Ascending aorta (tissue), 2 donors: ENCODE measurements around the gene BLTP1. TPM values are rescaled to one million over a fixed set of nuclear protein-coding genes. Genes with fewer than 3 reads are reported as not detected.
"Not testable (repeated sequence)": the region's sequence is repeated elsewhere in the genome, so short reads cannot be mapped to it uniquely, and the experiment has no call there.

Source experiments
- DNase-seq, 2 donors: peaks; one replicate each; pipeline ENCODE4 v3.0.0-alpha.2; 2019; ENCODE audit warnings: low spot score in 2 of 2
- H3K27ac ChIP-seq, 2 donors: fragments of 200-600 bp; sonication (generic); one replicate each; pipeline ENCODE4 v1.5.1; 2016 to 2017; ENCODE audit warnings: mild to moderate bottlenecking in 1 of 2
- H3K27me3 ChIP-seq: fragments of 200-600 bp; sonication (generic); one replicate; pipeline ENCODE4 v1.5.1; 2017
- H3K36me3 ChIP-seq, 2 donors: fragments of 200-600 bp; sonication (generic); one replicate each; pipeline ENCODE4 v1.5.1; 2016
- H3K4me1 ChIP-seq, 2 donors: fragments of 200-600 bp; sonication (generic); one replicate each; pipeline ENCODE4 v1.5.1; 2016 to 2017; ENCODE audit warnings: mild to moderate bottlenecking in 1 of 2
- H3K4me3 ChIP-seq, 2 donors: fragments of 200-600 bp; sonication (generic); one replicate each; pipeline ENCODE4 v1.5.1; 2016 to 2017; ENCODE audit warnings: mild to moderate bottlenecking in 1 of 2
- H3K9me3 ChIP-seq, 2 donors: fragments of 200-600 bp; sonication (generic); one replicate each; pipeline ENCODE4 v1.5.1; 2016
- intact Hi-C: fragments of 100-400 bp; cut with DNase I; formaldehyde crosslinking; loops from one replicate; pipeline ENCODE4 v1.15.1; 2023
- total RNA-seq: library from RNA; depleted of rRNA; stranded (reverse); fragments of >200 nt; gene quantifications from one replicate; pipeline ENCODE4 v1.1.0, GENCODE V29; 2016
- TF ChIP-seq, protein P1 (sequence below), 3 experiments: fragments of 200-600 bp in 2 of 3; fragments of 450-650 bp in 1 of 3; sonication (generic) in 2 of 3; IDR thresholded peaks; one replicate each; pipeline ENCODE4 v1.5.1; 2016 to 2019; ENCODE audit warnings: antibody characterized with exemption in 3 of 3, mild to moderate bottlenecking in 1 of 3, moderate library complexity in 1 of 3

BLTP1 gene
- total RNA-seq: 188 TPM

GRCh38 chr4:122151982-122152710 is at the start of gene BLTP1:
Gene BLTP1 (plus strand): TSS chr4:122152331. CDS start chr4:122170648, 18,317 bp downstream.
- TF ChIP-seq, protein P1, sequence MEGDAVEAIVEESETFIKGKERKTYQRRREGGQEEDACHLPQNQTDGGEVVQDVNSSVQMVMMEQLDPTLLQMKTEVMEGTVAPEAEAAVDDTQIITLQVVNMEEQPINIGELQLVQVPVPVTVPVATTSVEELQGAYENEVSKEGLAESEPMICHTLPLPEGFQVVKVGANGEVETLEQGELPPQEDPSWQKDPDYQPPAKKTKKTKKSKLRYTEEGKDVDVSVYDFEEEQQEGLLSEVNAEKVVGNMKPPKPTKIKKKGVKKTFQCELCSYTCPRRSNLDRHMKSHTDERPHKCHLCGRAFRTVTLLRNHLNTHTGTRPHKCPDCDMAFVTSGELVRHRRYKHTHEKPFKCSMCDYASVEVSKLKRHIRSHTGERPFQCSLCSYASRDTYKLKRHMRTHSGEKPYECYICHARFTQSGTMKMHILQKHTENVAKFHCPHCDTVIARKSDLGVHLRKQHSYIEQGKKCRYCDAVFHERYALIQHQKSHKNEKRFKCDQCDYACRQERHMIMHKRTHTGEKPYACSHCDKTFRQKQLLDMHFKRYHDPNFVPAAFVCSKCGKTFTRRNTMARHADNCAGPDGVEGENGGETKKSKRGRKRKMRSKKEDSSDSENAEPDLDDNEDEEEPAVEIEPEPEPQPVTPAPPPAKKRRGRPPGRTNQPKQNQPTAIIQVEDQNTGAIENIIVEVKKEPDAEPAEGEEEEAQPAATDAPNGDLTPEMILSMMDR (IDR thresholded peaks at IDR 0.05): no peak
- Histone ChIP-seq H3K27me3 (no peaks in the 10 kb centered on the region), H3K36me3 (no peaks in the 10 kb centered on the region), H3K4me3 (peak within 1 kb of the TSS; percentile 92 to 97), H3K27ac (peak within 1 kb of the TSS; percentile 97 to 98), H3K9me3 (no peaks in the 10 kb centered on the region), H3K4me1 (peaks cover 0 to 12% of the 10 kb centered on the region in 2 donors)
- intact Hi-C loops: loop anchor here (2.0 to 5.0 kb wide), 2 partner anchors 201 to 280 kb away; partner anchors contain the start of gene BBS7
- DNase-seq: peak; percentile 31 to 91

DNA sequence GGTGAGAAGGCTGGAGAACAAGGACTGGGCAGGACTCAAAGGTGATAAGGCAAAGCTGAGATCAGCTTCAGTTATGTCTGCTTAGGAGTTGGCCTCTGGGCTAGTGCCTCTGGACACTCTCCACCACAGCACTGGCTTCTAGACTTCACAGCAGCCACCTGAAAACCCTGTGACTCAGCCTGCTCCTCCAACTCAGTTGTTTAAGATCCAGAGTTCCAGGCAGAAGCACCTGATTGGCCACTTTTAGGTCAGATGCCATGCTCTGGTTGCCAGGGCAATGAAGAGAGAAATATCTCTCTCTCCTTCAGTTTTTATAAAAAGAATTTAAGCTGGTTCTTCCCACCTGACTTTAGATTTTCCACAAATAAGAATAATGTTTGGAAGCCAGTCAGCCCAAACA is 47.9 kb upstream of the BLTP1 start:
- Histone ChIP-seq H3K27ac (no peak overlapping the region), H3K27me3 (no peaks in the 10 kb centered on the region), H3K9me3 (no peaks in the 10 kb centered on the region), H3K4me3 (no peak overlapping the region), H3K36me3 (no peaks in the 10 kb centered on the region), H3K4me1 (no peaks in the 10 kb centered on the region)
- TF ChIP-seq, protein P1 (IDR thresholded peaks at IDR 0.05): no peak
- intact Hi-C loops: no loop called here
- no peak for DNase-seq

- TF ChIP-seq, protein P1 (IDR thresholded peaks at IDR 0.05): no peak
- H3K4me1 ChIP-seq: no peaks in the 10 kb centered on the region
- no peaks in the 10 kb centered on the region for H3K27me3 ChIP-seq
- no peaks in the 10 kb centered on the region for H3K36me3 ChIP-seq
- H3K4me3 ChIP-seq: no peak overlapping the region
- no peaks in the 10 kb centered on the region for H3K9me3 ChIP-seq
- intact Hi-C loops: no loop called here
- no peak for DNase-seq
- no peak overlapping the region for H3K27ac ChIP-seq
These were observed 44.5 kb upstream of the BLTP1 start for GRCh38 chr4:122107680-122108079.

GRCh38 chr4:122110304-122110703 is 41.8 kb upstream of the BLTP1 start:
- H3K4me3 ChIP-seq, DNase-seq, H3K36me3 ChIP-seq, H3K27me3 ChIP-seq, H3K27ac ChIP-seq, intact Hi-C loops, H3K4me1 ChIP-seq, H3K9me3 ChIP-seq: not testable (repeated sequence)

DNA sequence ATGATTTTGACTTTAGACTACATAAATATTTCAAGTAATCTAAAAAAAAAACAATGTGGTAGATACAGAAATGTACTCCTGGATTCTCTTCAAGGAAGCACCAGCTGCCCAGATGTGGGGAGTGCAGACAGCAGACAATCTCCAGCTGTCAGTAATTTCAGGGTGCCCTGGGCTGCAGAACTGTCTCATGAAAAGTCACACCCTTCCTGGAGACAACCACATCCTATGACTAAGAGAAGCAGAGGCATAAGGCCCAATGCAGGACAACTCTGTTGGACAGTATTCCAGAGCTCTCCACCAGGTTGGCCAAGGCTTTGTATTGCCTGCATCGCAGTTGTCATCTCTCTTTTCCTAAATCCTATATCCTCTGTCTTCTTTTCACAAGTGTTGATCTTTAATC is 34.4 kb upstream of the BLTP1 start:
- Histone ChIP-seq H3K4me3 (no peak overlapping the region), H3K27ac (no peak overlapping the region), H3K27me3 (no peaks in the 10 kb centered on the region), H3K9me3 (no peaks in the 10 kb centered on the region), H3K36me3 (no peaks in the 10 kb centered on the region), H3K4me1 (no peaks in the 10 kb centered on the region)
- no peak for DNase-seq
- TF ChIP-seq, protein P1 (IDR thresholded peaks at IDR 0.05): no peak
- intact Hi-C loops: no loop called here

DNA sequence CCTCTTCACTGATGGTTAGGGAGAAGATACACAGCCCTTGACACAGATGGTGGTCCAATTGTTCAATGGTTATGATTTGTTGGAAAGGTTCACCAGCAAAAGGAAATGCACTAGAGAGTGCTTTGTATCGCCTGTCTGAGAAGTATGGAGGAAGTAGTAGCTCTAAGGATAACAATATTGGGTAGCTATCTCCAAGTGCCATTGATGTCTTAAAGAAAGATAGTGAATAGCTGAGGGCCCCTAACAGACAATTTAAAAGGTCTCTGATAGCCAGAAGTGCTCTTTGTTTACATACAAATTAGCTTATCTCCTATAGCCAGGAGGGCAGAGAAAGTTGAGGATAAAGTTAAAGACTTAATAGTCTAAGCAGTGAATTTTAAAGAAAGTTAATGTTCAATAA is 33.9 kb upstream of the BLTP1 start:
- intact Hi-C loops: no loop called here
- H3K27ac ChIP-seq: no peak overlapping the region
- H3K36me3 ChIP-seq: no peaks in the 10 kb centered on the region
- H3K9me3 ChIP-seq: no peaks in the 10 kb centered on the region
- H3K27me3 ChIP-seq: no peaks in the 10 kb centered on the region
- no peak for DNase-seq
- no peaks in the 10 kb centered on the region for H3K4me1 ChIP-seq
- no peak overlapping the region for H3K4me3 ChIP-seq
- TF ChIP-seq, protein P1 (IDR thresholded peaks at IDR 0.05): no peak
